ENCODE data around the gene PIEZO2.

PIEZO2 gene

GRCh38 chr18:10771053-10771709 is 378.2 kb downstream of the PIEZO2 start:
- no peaks in the 10 kb centered on the region for H3K36me3 Mint-ChIP-seq (ENCODE audit: insufficient read depth)
- no peak overlapping the region for H3K27ac Mint-ChIP-seq
- no peaks in the 10 kb centered on the region for H3K4me1 Mint-ChIP-seq (ENCODE audit: low read depth in 2 of 2)
- ATAC-seq (replicated peaks) (no peak), DNase-seq (no peak)
- H3K4me3 Mint-ChIP-seq: no peak overlapping the region
- peaks cover 0 to 2% of the 10 kb centered on the region in 2 donors for H3K9me3 Mint-ChIP-seq
- peaks cover 5 to 7% of the 10 kb centered on the region in 2 donors for H3K27me3 Mint-ChIP-seq

- peaks cover 9 to 13% of the 10 kb centered on the region in 2 donors for H3K27me3 Mint-ChIP-seq
- DNase-seq (no peak), ATAC-seq (replicated peaks) (no peak)
- no peaks in the 10 kb centered on the region for H3K4me1 Mint-ChIP-seq (ENCODE audit: low read depth in 2 of 2)
- H3K4me3 Mint-ChIP-seq: no peak overlapping the region
- peaks cover 0 to 2% of the 10 kb centered on the region in 2 donors for H3K9me3 Mint-ChIP-seq
- no peaks in the 10 kb centered on the region for H3K36me3 Mint-ChIP-seq (ENCODE audit: insufficient read depth)
- H3K27ac Mint-ChIP-seq: no peak overlapping the region
Observed at GRCh38 chr18:10770264-10770663, 379.1 kb downstream of the PIEZO2 start.

GRCh38 chr18:10768221-10768620 is 381.1 kb downstream of the PIEZO2 start:
- Mint-ChIP-seq H3K27me3 (peaks cover 12 to 19% of the 10 kb centered on the region in 2 donors), H3K9me3 (peaks cover 0 to 2% of the 10 kb centered on the region in 2 donors), H3K36me3 (ENCODE audit: insufficient read depth) (no peaks in the 10 kb centered on the region), H3K4me1 (ENCODE audit: low read depth in 2 of 2) (no peaks in the 10 kb centered on the region), H3K4me3 (no peak overlapping the region), H3K27ac (no peak overlapping the region)
- no peak for ATAC-seq (replicated peaks)
- DNase-seq: no peak

GRCh38 chr18:10767658-10768057 is 381.7 kb downstream of the PIEZO2 start:
- DNase-seq (no peak), ATAC-seq (replicated peaks) (no peak)
- no peaks in the 10 kb centered on the region for H3K36me3 Mint-ChIP-seq (ENCODE audit: insufficient read depth)
- no peak overlapping the region for H3K27ac Mint-ChIP-seq
- H3K4me1 Mint-ChIP-seq (ENCODE audit: low read depth in 2 of 2): no peaks in the 10 kb centered on the region
- H3K9me3 Mint-ChIP-seq: peaks cover 0 to 2% of the 10 kb centered on the region in 2 donors
- H3K27me3 Mint-ChIP-seq: peaks cover 12 to 19% of the 10 kb centered on the region in 2 donors
- H3K4me3 Mint-ChIP-seq: no peak overlapping the region

GRCh38 chr18:10760986-10761385 is 388.4 kb downstream of the PIEZO2 start:
- Mint-ChIP-seq H3K4me3 (no peak overlapping the region), H3K9me3 (no peaks in the 10 kb centered on the region), H3K4me1 (ENCODE audit: low read depth in 2 of 2) (no peaks in the 10 kb centered on the region), H3K36me3 (ENCODE audit: insufficient read depth) (peaks cover 2% of the 10 kb centered on the region), H3K27ac (no peak overlapping the region), H3K27me3 (peaks cover 7 to 12% of the 10 kb centered on the region in 2 donors)
- DNase-seq: no peak
- no peak for ATAC-seq (replicated peaks)

- Mint-ChIP-seq H3K9me3 (no peaks in the 10 kb centered on the region), H3K36me3 (ENCODE audit: insufficient read depth) (peaks cover 2% of the 10 kb centered on the region), H3K4me3 (no peak overlapping the region), H3K27ac (no peak overlapping the region), H3K4me1 (ENCODE audit: low read depth in 2 of 2) (no peaks in the 10 kb centered on the region), H3K27me3 (no peaks in the 10 kb centered on the region)
- DNase-seq (no peak), ATAC-seq (replicated peaks) (no peak)
Observed at GRCh38 chr18:10759241-10759640, 390.1 kb downstream of the PIEZO2 start.

- H3K9me3 Mint-ChIP-seq: no peaks in the 10 kb centered on the region
- no peaks in the 10 kb centered on the region for H3K27me3 Mint-ChIP-seq
- H3K27ac Mint-ChIP-seq: no peak overlapping the region
- no peak overlapping the region for H3K4me3 Mint-ChIP-seq
- DNase-seq: no peak
- no peaks in the 10 kb centered on the region for H3K4me1 Mint-ChIP-seq (ENCODE audit: low read depth in 2 of 2)
- ATAC-seq (replicated peaks): no peak
- peaks cover 2% of the 10 kb centered on the region for H3K36me3 Mint-ChIP-seq (ENCODE audit: insufficient read depth)
Observed at GRCh38 chr18:10757946-10758345, 391.4 kb downstream of the PIEZO2 start.

- ATAC-seq (replicated peaks): no peak
- H3K9me3 Mint-ChIP-seq: no peaks in the 10 kb centered on the region
- no peak for DNase-seq
Observed at GRCh38 chr18:10757349-10757748, 392.0 kb downstream of the PIEZO2 start.

GRCh38 chr18:10755855-10756254 is 393.5 kb downstream of the PIEZO2 start:
- H3K9me3 Mint-ChIP-seq: no peaks in the 10 kb centered on the region
- no peaks in the 10 kb centered on the region for H3K36me3 Mint-ChIP-seq (ENCODE audit: insufficient read depth)
- H3K4me1 Mint-ChIP-seq (ENCODE audit: low read depth in 2 of 2): no peaks in the 10 kb centered on the region
- peaks cover 0 to 6% of the 10 kb centered on the region in 2 donors for H3K27me3 Mint-ChIP-seq
- ATAC-seq (replicated peaks): no peak
- no peak overlapping the region for H3K27ac Mint-ChIP-seq
- no peak for DNase-seq
- H3K4me3 Mint-ChIP-seq: no peak overlapping the region

More at GRCh38 chr18:10757349-10757748, 392.0 kb downstream of the PIEZO2 start:
- Mint-ChIP-seq H3K27ac (no peak overlapping the region), H3K36me3 (ENCODE audit: insufficient read depth) (peaks cover under 1% of the 10 kb centered on the region), H3K4me1 (ENCODE audit: low read depth in 2 of 2) (no peaks in the 10 kb centered on the region), H3K27me3 (no peaks in the 10 kb centered on the region), H3K4me3 (no peak overlapping the region)

GRCh38 chr18:10754128-10754527 is 395.2 kb downstream of the PIEZO2 start:
- no peak for DNase-seq
- no peak for ATAC-seq (replicated peaks)
- Mint-ChIP-seq H3K4me3 (no peak overlapping the region), H3K36me3 (ENCODE audit: insufficient read depth) (no peaks in the 10 kb centered on the region), H3K27me3 (peaks cover 0 to 6% of the 10 kb centered on the region in 2 donors), H3K27ac (no peak overlapping the region), H3K4me1 (ENCODE audit: low read depth in 2 of 2) (no peaks in the 10 kb centered on the region), H3K9me3 (no peaks in the 10 kb centered on the region)

- H3K4me1 Mint-ChIP-seq (ENCODE audit: low read depth in 2 of 2): no peaks in the 10 kb centered on the region
- ATAC-seq (replicated peaks) (no peak), DNase-seq (no peak)
- no peaks in the 10 kb centered on the region for H3K9me3 Mint-ChIP-seq
- H3K27me3 Mint-ChIP-seq: peaks cover 0 to 6% of the 10 kb centered on the region in 2 donors
- H3K4me3 Mint-ChIP-seq: no peak overlapping the region
- H3K36me3 Mint-ChIP-seq (ENCODE audit: insufficient read depth): no peaks in the 10 kb centered on the region
- no peak overlapping the region for H3K27ac Mint-ChIP-seq
Observed at GRCh38 chr18:10752382-10752781, 397.0 kb downstream of the PIEZO2 start.

- H3K27me3 Mint-ChIP-seq: peaks cover 0 to 6% of the 10 kb centered on the region in 2 donors
- ATAC-seq (replicated peaks): no peak
- no peaks in the 10 kb centered on the region for H3K9me3 Mint-ChIP-seq
Observed at GRCh38 chr18:10751653-10752052, 397.7 kb downstream of the PIEZO2 start.

GRCh38 chr18:10750191-10751035 is 399.0 kb downstream of the PIEZO2 start:
- no peak overlapping the region for H3K4me3 Mint-ChIP-seq
- no peaks in the 10 kb centered on the region for H3K4me1 Mint-ChIP-seq (ENCODE audit: low read depth in 2 of 2)
- peaks cover 0 to 6% of the 10 kb centered on the region in 2 donors for H3K27me3 Mint-ChIP-seq
- DNase-seq: no peak
- no peaks in the 10 kb centered on the region for H3K36me3 Mint-ChIP-seq (ENCODE audit: insufficient read depth)
- no peak for ATAC-seq (replicated peaks)
- H3K9me3 Mint-ChIP-seq: no peaks in the 10 kb centered on the region
- no peak overlapping the region for H3K27ac Mint-ChIP-seq

More at GRCh38 chr18:10751653-10752052, 397.7 kb downstream of the PIEZO2 start:
- no peaks in the 10 kb centered on the region for H3K4me1 Mint-ChIP-seq (ENCODE audit: low read depth in 2 of 2)
- DNase-seq: no peak
- no peaks in the 10 kb centered on the region for H3K36me3 Mint-ChIP-seq (ENCODE audit: insufficient read depth)
- H3K27ac Mint-ChIP-seq: no peak overlapping the region
- no peak overlapping the region for H3K4me3 Mint-ChIP-seq

GRCh38 chr18:10748641-10749040 is 400.7 kb downstream of the PIEZO2 start:
- no peaks in the 10 kb centered on the region for H3K36me3 Mint-ChIP-seq (ENCODE audit: insufficient read depth)
- H3K4me3 Mint-ChIP-seq: no peak overlapping the region
- no peak for ATAC-seq (replicated peaks)

More at GRCh38 chr18:10748641-10749040, 400.7 kb downstream of the PIEZO2 start:
- Mint-ChIP-seq H3K4me1 (ENCODE audit: low read depth in 2 of 2) (no peaks in the 10 kb centered on the region), H3K9me3 (no peaks in the 10 kb centered on the region), H3K27me3 (peaks cover 0 to 6% of the 10 kb centered on the region in 2 donors), H3K27ac (no peak overlapping the region)
- no peak for DNase-seq
